Esophagus muscularis mucosa (tissue), 4 donors: Measurements from ENCODE around the gene LRRTM3. TPM values are rescaled to one million over a fixed set of nuclear protein-coding genes. Genes with fewer than 3 reads are reported as not detected.

ENCODE experiments used
- DNase-seq: peaks from one replicate; pipeline ENCODE4 v3.0.0-alpha.2; 2017; ENCODE audit errors: extremely low spot score
- H3K27ac ChIP-seq, 4 donors: fragments of 200-600 bp; sonication (generic); replicated peaks in 1 of 4; 1 replicate in 3 of 4; 2 replicates in 1 of 4; pipeline ENCODE4 v1.5.1; 2016 to 2019; ENCODE audit warnings: mild to moderate bottlenecking in 1 of 4
- H3K27me3 ChIP-seq, 4 donors: fragments of 200-600 bp; sonication (generic); one replicate each; pipeline versions ENCODE4 v1.5.1 to v1.6.0; 2016 to 2019
- H3K36me3 ChIP-seq, 4 donors: fragments of 200-600 bp; sonication (generic); one replicate each; pipeline ENCODE4 v1.5.1; 2016 to 2019
- H3K4me1 ChIP-seq, 4 donors: fragments of 200-600 bp; sonication (generic); one replicate each; pipeline ENCODE4 v1.5.1; 2016 to 2019
- H3K4me3 ChIP-seq, 4 donors: fragments of 200-600 bp; sonication (generic); 1 replicate in 2 of 4; 2 replicates in 2 of 4; pipeline ENCODE4 v1.5.1; 2016 to 2019; ENCODE audit warnings: mild to moderate bottlenecking in 4 of 4, moderate library complexity in 1 of 4
- H3K9me3 ChIP-seq, 4 donors: fragments of 200-600 bp; sonication (generic); 1 replicate in 3 of 4; 2 replicates in 1 of 4; pipeline ENCODE4 v1.5.1; 2016 to 2019
- CTCF ChIP-seq, 3 experiments: fragments of 200-600 bp in 2 of 3; fragments of 450-650 bp in 1 of 3; sonication (generic) in 2 of 3; IDR thresholded peaks; one replicate each; pipeline ENCODE4 v1.5.1; 2017 to 2019; ENCODE audit warnings: antibody characterized with exemption in 3 of 3, mild to moderate bottlenecking in 2 of 3, moderate library complexity in 1 of 3
- EP300 ChIP-seq: sonication (generic); formaldehyde crosslinking; IDR thresholded peaks from one replicate; pipeline ENCODE4 v1.6.1; 2017; ENCODE audit warnings: antibody characterized with exemption
- POLR2A ChIP-seq: fragments of 450-650 bp; IDR thresholded peaks from one replicate; pipeline ENCODE4 v1.6.1; 2017; ENCODE audit warnings: antibody characterized with exemption, moderate library complexity, mild to moderate bottlenecking, low read depth
- POLR2AphosphoS5 ChIP-seq, 2 donors: sonication (generic); formaldehyde crosslinking; IDR thresholded peaks; one replicate each; pipeline ENCODE4 v1.6.1; 2017; ENCODE audit warnings: antibody characterized with exemption in 2 of 2
- WGBS: methylation state at CpG from one replicate; pipeline ENCODE4 v1.1.5; 2018; 5-methylcytosine and 5-hydroxymethylcytosine counted together
- intact Hi-C: fragments of 100-400 bp; cut with DNase I; formaldehyde crosslinking; loops from one replicate; pipeline ENCODE4 v1.15.1; 2023
- total RNA-seq, 4 donors: library from RNA; depleted of rRNA; stranded (reverse); fragments of >200 nt; gene quantifications; one replicate each; pipeline versions ENCODE4 v1.1.0 to v1.2.1, GENCODE V29; 2016

LRRTM3 gene
- total RNA-seq, 4 donors from 2014 or later, result 0.06 to 0.42 (median 0.23) TPM

- Histone ChIP-seq H3K9me3 (no peaks in the 10 kb centered on the region), H3K27ac (no peak overlapping the region), H3K4me3 (no peak overlapping the region), H3K36me3 (no peaks in the 10 kb centered on the region), H3K27me3 (peaks cover 0 to 38% (median 4%) of the 10 kb centered on the region in 4 donors), H3K4me1 (peaks cover 0 to 29% (median 20%) of the 10 kb centered on the region in 4 donors)
- TF ChIP-seq POLR2A, result no peak
- no peak for TF ChIP-seq EP300
- TF ChIP-seq CTCF (IDR thresholded peaks at IDR 0.05), result no peak
- TF ChIP-seq POLR2AphosphoS5 (IDR thresholded peaks at IDR 0.05), result no peak
- intact Hi-C loops, result no loop called here
- WGBS, result 44% methylated on average over 3 of the region's 3 CpGs
- DNase-seq, result no peak
Measured at GRCh38 chr10:66928776-66929175, 2.9 kb downstream of the LRRTM3 start.

GRCh38 chr10:66929375-66929774, 3.5 kb downstream of the LRRTM3 start:
- no peaks in the 10 kb centered on the region for H3K36me3 ChIP-seq
- no peak overlapping the region for H3K27ac ChIP-seq
- H3K27me3 ChIP-seq, result peaks cover 0 to 38% (median 4%) of the 10 kb centered on the region in 4 donors
- intact Hi-C loops, result no loop called here
- TF ChIP-seq EP300 (no peak), POLR2AphosphoS5 (IDR thresholded peaks at IDR 0.05) (no peak), POLR2A (no peak), CTCF (IDR thresholded peaks at IDR 0.05) (no peak)
- H3K4me1 ChIP-seq, result peaks cover 0 to 29% (median 20%) of the 10 kb centered on the region in 4 donors
- no peaks in the 10 kb centered on the region for H3K9me3 ChIP-seq
- no peak for DNase-seq
- WGBS, result 68% methylated on average over 5 of the region's 5 CpGs
- H3K4me3 ChIP-seq, result no peak overlapping the region

GRCh38 chr10:66931340-66931948, 5.6 kb downstream of the LRRTM3 start:
- no peaks in the 10 kb centered on the region for H3K9me3 ChIP-seq
- no peaks in the 10 kb centered on the region for H3K36me3 ChIP-seq
- 32% methylated on average over 5 of the region's 5 CpGs for WGBS
- peaks cover 0 to 16% (median 11%) of the 10 kb centered on the region in 4 donors for H3K4me1 ChIP-seq
- no peak overlapping the region for H3K4me3 ChIP-seq
- no peak overlapping the region for H3K27ac ChIP-seq
- no peak for TF ChIP-seq EP300
- TF ChIP-seq CTCF (IDR thresholded peaks at IDR 0.05), result peak; percentile 64 to 80 (median 66)
- intact Hi-C loops, result no loop called here
- peaks cover 0 to 38% (median 4%) of the 10 kb centered on the region in 4 donors for H3K27me3 ChIP-seq
- no peak for DNase-seq

- no peaks in the 10 kb centered on the region for H3K9me3 ChIP-seq
- intact Hi-C loops, result no loop called here
- H3K4me3 ChIP-seq, result no peak overlapping the region
- H3K4me1 ChIP-seq, result peaks cover 0 to 15% (median 11%) of the 10 kb centered on the region in 4 donors
- peaks cover 0 to 35% (median 4%) of the 10 kb centered on the region in 4 donors for H3K27me3 ChIP-seq
- 48% methylated on average over 3 of the region's 3 CpGs for WGBS
- TF ChIP-seq CTCF (IDR thresholded peaks at IDR 0.05) (no peak), EP300 (no peak), POLR2AphosphoS5 (IDR thresholded peaks at IDR 0.05) (no peak), POLR2A (no peak)
- no peaks in the 10 kb centered on the region for H3K36me3 ChIP-seq
- no peak for DNase-seq
- H3K27ac ChIP-seq, result no peak overlapping the region
Measured at GRCh38 chr10:66931949-66932343, 6.1 kb downstream of the LRRTM3 start.

GRCh38 chr10:66934711-66935110, 8.9 kb downstream of the LRRTM3 start:
- intact Hi-C loops, result no loop called here
- TF ChIP-seq CTCF (IDR thresholded peaks at IDR 0.05) (no peak), EP300 (no peak), POLR2AphosphoS5 (IDR thresholded peaks at IDR 0.05) (no peak), POLR2A (no peak)
- H3K27me3 ChIP-seq, result peaks cover 0 to 10% (median 2%) of the 10 kb centered on the region in 4 donors

More at GRCh38 chr10:66934711-66935110, 8.9 kb downstream of the LRRTM3 start:
- Histone ChIP-seq H3K9me3 (no peaks in the 10 kb centered on the region), H3K27ac (no peak overlapping the region), H3K4me3 (no peak overlapping the region), H3K36me3 (no peaks in the 10 kb centered on the region), H3K4me1 (no peaks in the 10 kb centered on the region)
- DNase-seq, result no peak
